ENCODE data around the gene ZNF217.
A peak's percentile ranks its signal among the peaks of the same experiment; 100 is the strongest.
"Not testable (repeated sequence)": the region's sequence is repeated elsewhere in the genome, so short reads cannot be mapped to it uniquely, and the experiment has no call there.

ZNF217 gene

GRCh38 chr20:53597030-53597482 is 3.4 kb upstream of the ZNF217 start:
- TF ChIP-seq, protein P1, sequence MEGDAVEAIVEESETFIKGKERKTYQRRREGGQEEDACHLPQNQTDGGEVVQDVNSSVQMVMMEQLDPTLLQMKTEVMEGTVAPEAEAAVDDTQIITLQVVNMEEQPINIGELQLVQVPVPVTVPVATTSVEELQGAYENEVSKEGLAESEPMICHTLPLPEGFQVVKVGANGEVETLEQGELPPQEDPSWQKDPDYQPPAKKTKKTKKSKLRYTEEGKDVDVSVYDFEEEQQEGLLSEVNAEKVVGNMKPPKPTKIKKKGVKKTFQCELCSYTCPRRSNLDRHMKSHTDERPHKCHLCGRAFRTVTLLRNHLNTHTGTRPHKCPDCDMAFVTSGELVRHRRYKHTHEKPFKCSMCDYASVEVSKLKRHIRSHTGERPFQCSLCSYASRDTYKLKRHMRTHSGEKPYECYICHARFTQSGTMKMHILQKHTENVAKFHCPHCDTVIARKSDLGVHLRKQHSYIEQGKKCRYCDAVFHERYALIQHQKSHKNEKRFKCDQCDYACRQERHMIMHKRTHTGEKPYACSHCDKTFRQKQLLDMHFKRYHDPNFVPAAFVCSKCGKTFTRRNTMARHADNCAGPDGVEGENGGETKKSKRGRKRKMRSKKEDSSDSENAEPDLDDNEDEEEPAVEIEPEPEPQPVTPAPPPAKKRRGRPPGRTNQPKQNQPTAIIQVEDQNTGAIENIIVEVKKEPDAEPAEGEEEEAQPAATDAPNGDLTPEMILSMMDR (IDR thresholded peaks at IDR 0.05; ENCODE audit: borderline replicate concordance, insufficient read depth, low read depth, low read length) = no peak
- no peak overlapping the region for H3K4me3 ChIP-seq (ENCODE audit: low read depth, low read length)

- H3K4me3 ChIP-seq (ENCODE audit: low read depth, low read length) = not testable (repeated sequence)
These were observed 2.8 kb upstream of the ZNF217 start for GRCh38 chr20:53596189-53597001.

- H3K4me3 ChIP-seq (ENCODE audit: low read depth, low read length) = not testable (repeated sequence)
These were observed 2.1 kb upstream of the ZNF217 start for GRCh38 chr20:53595742-53596141.

- peak overlapping the region; percentile 50 for H3K4me3 ChIP-seq (ENCODE audit: low read depth, low read length)
- TF ChIP-seq, protein P1 (IDR thresholded peaks at IDR 0.05; ENCODE audit: borderline replicate concordance, insufficient read depth, low read depth, low read length) = no peak
These were observed 1.4 kb upstream of the ZNF217 start for GRCh38 chr20:53595018-53595378.

- H3K4me3 ChIP-seq (ENCODE audit: low read depth, low read length) = peak overlapping the region; percentile 50
- TF ChIP-seq, protein P1 (IDR thresholded peaks at IDR 0.05; ENCODE audit: borderline replicate concordance, insufficient read depth, low read depth, low read length) = peak; percentile 58
These were observed 704 bp upstream of the ZNF217 start for GRCh38 chr20:53594068-53595017.

- peak overlapping the region; percentile 77 for H3K4me3 ChIP-seq (ENCODE audit: low read depth, low read length)
- TF ChIP-seq, protein P1 (IDR thresholded peaks at IDR 0.05; ENCODE audit: borderline replicate concordance, insufficient read depth, low read depth, low read length) = no peak
These were observed 610 bp downstream of the ZNF217 start for GRCh38 chr20:53592992-53593465.

GRCh38 chr20:53592454-53592991 is 1.1 kb downstream of the ZNF217 start:
- peak overlapping the region; percentile 77 for H3K4me3 ChIP-seq (ENCODE audit: low read depth, low read length)

DNA sequence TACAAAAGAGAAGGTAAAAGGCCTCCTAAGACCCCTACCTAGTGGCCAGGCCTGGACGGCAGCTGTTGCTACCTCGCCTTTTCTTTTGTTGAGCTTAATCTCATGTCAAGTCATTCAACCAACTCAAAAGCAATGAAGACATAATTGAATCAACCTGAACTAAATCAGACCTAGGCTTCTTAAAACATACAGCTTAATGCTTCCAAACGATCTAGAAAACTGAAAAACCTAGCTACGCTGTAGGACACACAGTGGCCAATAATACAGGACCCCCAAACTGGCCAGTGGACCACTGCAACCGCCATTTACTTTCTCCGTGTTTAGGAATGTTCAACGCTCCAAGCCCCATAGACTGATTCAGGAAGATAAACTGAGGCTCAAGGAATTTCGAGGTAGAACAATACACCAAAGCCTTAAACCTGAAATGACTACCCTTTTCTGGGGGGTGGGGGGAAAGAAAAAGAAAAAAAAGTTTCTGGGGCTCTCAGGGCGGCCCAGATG is 1.6 kb downstream of the ZNF217 start:
- peak overlapping the region; percentile 77 for H3K4me3 ChIP-seq (ENCODE audit: low read depth, low read length)

GRCh38 chr20:53591206-53591741 is 2.4 kb downstream of the ZNF217 start:
- peak overlapping the region; percentile 18 for H3K4me3 ChIP-seq (ENCODE audit: low read depth, low read length)

GRCh38 chr20:53590608-53591007 is 3.0 kb downstream of the ZNF217 start:
- H3K4me3 ChIP-seq (ENCODE audit: low read depth, low read length) = peak overlapping the region; percentile 36

DNA sequence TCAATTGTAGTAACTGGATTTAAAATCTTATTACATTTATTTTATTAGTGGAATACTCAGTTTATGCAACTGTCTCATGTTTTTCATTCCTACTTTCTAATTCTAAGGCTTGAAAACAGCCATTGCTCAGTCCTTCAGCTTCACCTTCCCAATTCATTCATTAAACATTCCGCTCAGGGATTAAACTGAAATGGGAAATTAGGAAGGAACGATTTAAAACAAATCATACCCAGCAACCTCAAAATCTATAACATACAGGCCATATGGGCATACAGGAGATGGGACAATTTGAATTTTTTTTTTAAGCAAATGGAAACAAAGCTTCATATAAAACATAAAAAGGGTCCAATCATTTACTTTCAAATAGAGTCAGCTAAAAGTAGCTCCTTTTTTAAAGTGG is 3.5 kb downstream of the ZNF217 start:
- H3K4me3 ChIP-seq (ENCODE audit: low read depth, low read length) = peak overlapping the region; percentile 15

- not testable (repeated sequence) for H3K4me3 ChIP-seq (ENCODE audit: low read depth, low read length)
These were observed 4.1 kb downstream of the ZNF217 start for GRCh38 chr20:53589321-53590065.

DNA sequence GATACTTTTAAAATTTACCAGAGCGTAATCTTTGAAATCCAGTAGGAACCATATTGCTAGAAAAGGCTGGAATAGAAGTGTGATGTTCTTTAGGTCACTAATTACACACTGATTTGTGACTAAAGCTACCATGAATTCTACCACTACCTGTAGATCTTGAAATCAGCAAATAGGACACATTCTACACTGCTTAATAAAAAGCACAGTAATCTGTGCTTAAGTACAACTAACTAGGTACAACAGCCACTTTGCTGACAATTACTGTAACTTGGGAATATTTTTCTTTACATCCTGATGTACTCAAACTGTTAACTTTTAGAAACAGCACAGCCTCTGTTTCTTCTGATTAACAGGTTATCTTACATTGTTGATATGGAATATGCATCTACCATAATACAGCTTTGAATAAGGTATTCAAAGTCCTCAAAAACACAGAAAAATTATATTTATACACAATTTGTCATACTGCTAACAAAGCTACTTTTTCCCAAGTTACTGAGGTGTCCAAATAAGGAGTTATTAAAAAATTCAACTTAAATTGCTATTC is 6.4 kb downstream of the ZNF217 start:
- H3K4me3 ChIP-seq (ENCODE audit: low read depth, low read length) = not testable (repeated sequence)
